HCT116 (cell line): ENCODE measurements around the gene P2RX3. TPM values are rescaled to one million over a fixed set of nuclear protein-coding genes. Genes with fewer than 3 reads are reported as not detected.

Experiments used
- ATAC-seq: fragments of 200-7000 bp; cut with Tn5 transposase; 2 replicates; pipeline ENCODE4 v1.9.1; 2020; ENCODE audit warnings: mild to moderate bottlenecking, moderate library complexity
- BruUV-seq: library from RNA; stranded (reverse); fragments of 400-500 nt; replicated peaks from 2 replicates; lab custom pipeline; 2021; lab: Mats Ljungman, UMichigan
- CTCF ChIA-PET: fragments of 300-600 bp; sonication (Branson Sonifier 250); formaldehyde crosslinking; loops from one replicate; lab custom pipeline; 2021; ENCODE audit warnings: antibody characterized with exemption; lab: Charles Lee
- POLR2A ChIA-PET: fragments of 300-600, 350-600 bp; sonication (Branson Sonifier 250); formaldehyde crosslinking; loops from one replicate; lab custom pipeline; 2021; ENCODE audit warnings: antibody characterized with exemption; lab: Charles Lee
- RAD21 ChIA-PET, 2 experiments: fragments of 300-600 bp; sonication (Branson Sonifier 250); formaldehyde crosslinking; loops; one replicate each; lab custom pipeline; 2023; ENCODE audit warnings: low total read pairs in 2 of 2; ENCODE audit not compliant: uncharacterized antibody in 2 of 2, unreplicated experiment in 2 of 2, low non-redundant PET in 1 of 2; lab: Charles Lee
- DNase-seq: peaks from one replicate; pipeline ENCODE4 v3.0.0-alpha.2; 2010; ENCODE audit warnings: low read depth, low spot score
- H2AFZ ChIP-seq: fragments of 200-600 bp; shearing (Covaris generic), sonication (generic); 2 replicates; pipeline ENCODE4 v1.6.1; 2017; ENCODE audit warnings: low read depth, mixed run types, mixed read lengths, antibody characterized with exemption, low read length; ENCODE audit not compliant: poor library complexity, severe bottlenecking
- H3K27ac ChIP-seq: 2 replicates; pipeline ENCODE4 v1.5.1; 2012; ENCODE audit warnings: low read depth, low read length
- H3K27me3 ChIP-seq: fragments of 200-600 bp; sonication (generic); 2 replicates; pipeline ENCODE4 v1.6.1; 2016; ENCODE audit warnings: mixed run types, low read length, mixed read lengths; ENCODE audit not compliant: insufficient read depth
- H3K36me3 ChIP-seq, 2 experiments: fragments of 200-500 bp in 1 of 2; fragments of 200-600 bp in 1 of 2; sonication (Bioruptor generic) in 1 of 2; sonication (generic) in 1 of 2; 2 replicates each; pipeline versions ENCODE4 v1.5.1 to v1.6.1; 2014 to 2016; ENCODE audit warnings: low read length in 2 of 2, inconsistent platforms in 1 of 2, mixed read lengths in 1 of 2, mixed run types in 1 of 2; ENCODE audit not compliant: insufficient read depth in 2 of 2, control insufficient read depth in 1 of 2
- H3K4me1 ChIP-seq, 2 experiments: fragments of 200-600 bp in 1 of 2; sonication (generic) in 1 of 2; 2 replicates each; pipeline versions ENCODE4 v1.5.1 to v1.6.1; 2012 to 2017; ENCODE audit warnings: low read length in 2 of 2, inconsistent platforms in 1 of 2, mild to moderate bottlenecking in 1 of 2, mixed read lengths in 1 of 2, mixed run types in 1 of 2, moderate library complexity in 1 of 2; ENCODE audit not compliant: insufficient read depth in 2 of 2, control insufficient read depth in 1 of 2
- H3K4me2 ChIP-seq: fragments of 200-600 bp; sonication (generic); 2 replicates; pipeline ENCODE4 v1.6.1; 2017; ENCODE audit warnings: mixed run types, low read length, mixed read lengths
- H3K4me3 ChIP-seq, 2 experiments: fragments of 200-600 bp in 1 of 2; sonication (generic) in 1 of 2; replicated peaks in 1 of 2; 2 replicates each; pipeline ENCODE4 v1.5.1; 2011 to 2016; ENCODE audit warnings: low read length in 2 of 2, control low read depth in 1 of 2, low read depth in 1 of 2, mild to moderate bottlenecking in 1 of 2, mixed read lengths in 1 of 2, mixed run types in 1 of 2
- H3K79me2 ChIP-seq: fragments of 200-600 bp; sonication (generic); 2 replicates; pipeline ENCODE4 v1.6.1; 2017; ENCODE audit warnings: mild to moderate bottlenecking, mixed run types, low read length, moderate library complexity, mixed read lengths; ENCODE audit not compliant: insufficient read depth
- H3K9ac ChIP-seq: fragments of 200-600 bp; sonication (generic); 2 replicates; pipeline ENCODE4 v1.6.1; 2016; ENCODE audit warnings: low read length, mixed read lengths
- H3K9me2 ChIP-seq: fragments of 200-600 bp; sonication (generic), shearing (Covaris generic); 2 replicates; pipeline ENCODE4 v1.6.1; 2017; ENCODE audit warnings: mixed run types, mild to moderate bottlenecking, moderate library complexity; ENCODE audit not compliant: insufficient read depth
- H3K9me3 ChIP-seq, 2 experiments: fragments of 200-500 bp in 1 of 2; fragments of 200-600 bp in 1 of 2; sonication (Bioruptor generic) in 1 of 2; sonication (generic) in 1 of 2; 2 replicates each; pipeline ENCODE4 v1.6.1; 2014 to 2017; ENCODE audit warnings: low read length in 2 of 2, mixed read lengths in 2 of 2, inconsistent platforms in 1 of 2, low read depth in 1 of 2, mild to moderate bottlenecking in 1 of 2, mixed run types in 1 of 2, moderate library complexity in 1 of 2; ENCODE audit not compliant: control insufficient read depth in 1 of 2, insufficient read depth in 1 of 2
- H4K20me1 ChIP-seq: fragments of 200-600 bp; sonication (generic), shearing (Covaris generic); 2 replicates; pipeline ENCODE4 v1.6.1; 2017; ENCODE audit warnings: mixed run types, mild to moderate bottlenecking, moderate library complexity; ENCODE audit not compliant: insufficient read depth
- CBX3 ChIP-seq: IDR thresholded peaks from 2 replicates; pipeline ENCODE4 v1.6.1; 2012; ENCODE audit warnings: low read depth
- CEBPB ChIP-seq: IDR thresholded peaks from 2 replicates; pipeline ENCODE4 v1.6.1; 2012; ENCODE audit warnings: low read depth
- ELF1 ChIP-seq: IDR thresholded peaks from 2 replicates; pipeline ENCODE4 v1.6.1; 2012; ENCODE audit warnings: low read depth, borderline replicate concordance
- EZH2phosphoT487 ChIP-seq: fragments of 200-600 bp; IDR thresholded peaks from 2 replicates; pipeline ENCODE4 v1.6.1; 2018; ENCODE audit warnings: antibody characterized with exemption, borderline replicate concordance
- FOSL1 ChIP-seq: IDR thresholded peaks from 2 replicates; pipeline ENCODE4 v1.6.1; 2012; ENCODE audit warnings: low read depth
- POLR2A ChIP-seq: IDR thresholded peaks from 2 replicates; pipeline ENCODE4 v1.7.0; 2011; ENCODE audit warnings: borderline replicate concordance; ENCODE audit not compliant: insufficient read depth, insufficient read length; ENCODE audit errors: extremely low read depth
- RAD21 ChIP-seq: IDR thresholded peaks from 2 replicates; pipeline ENCODE4 v1.6.1; 2012; ENCODE audit warnings: low read depth, mild to moderate bottlenecking
- SIN3A ChIP-seq: IDR thresholded peaks from 2 replicates; pipeline ENCODE4 v1.6.1; 2012; ENCODE audit warnings: low read depth
- SRF ChIP-seq: IDR thresholded peaks from 2 replicates; pipeline ENCODE4 v1.6.1; 2012; ENCODE audit warnings: low read depth
- TCF7L2 ChIP-seq: IDR thresholded peaks from 2 replicates; pipeline ENCODE4 v1.7.0; 2011; ENCODE audit warnings: borderline replicate concordance, inconsistent platforms; ENCODE audit not compliant: insufficient read depth, insufficient read length; ENCODE audit errors: extremely low read depth
- YY1 ChIP-seq: IDR thresholded peaks from 2 replicates; pipeline ENCODE4 v1.6.1; 2011; ENCODE audit warnings: low read length, low read depth, moderate library complexity, mild to moderate bottlenecking; ENCODE audit not compliant: insufficient replicate concordance; ENCODE audit errors: extremely low read depth
- ZBTB33 ChIP-seq: IDR thresholded peaks from 2 replicates; pipeline ENCODE4 v1.6.1; 2011; ENCODE audit warnings: mild to moderate bottlenecking, low read length, moderate library complexity; ENCODE audit not compliant: insufficient replicate concordance; ENCODE audit errors: extremely low read depth
- ZFX ChIP-seq: fragments of 450-650 bp; IDR thresholded peaks from 2 replicates; pipeline ENCODE4 v1.6.1; 2017
- intact Hi-C: fragments of 100-400 bp; cut with micrococcal nuclease; formaldehyde crosslinking; loops from 2 replicates; pipeline ENCODE4 v1.10.0; 2022
- total RNA-seq: library from RNA; stranded (reverse); gene quantifications from one replicate; pipeline ENCODE4 v1.2.1, GENCODE V29; 2021; ENCODE audit not compliant: unreplicated experiment

Gene P2RX3
- total RNA-seq, 1 experiment from 2014 or later: not detected

GRCh38 chr11:57377107-57377506 is 39.0 kb downstream of the P2RX3 start:
- TF ChIP-seq EZH2phosphoT487: no peak
- TF ChIP-seq TCF7L2: no peak
- TF ChIP-seq POLR2A: no peak
- no peak for TF ChIP-seq FOSL1
- no peak for TF ChIP-seq ZFX
- TF ChIP-seq SRF: no peak
- TF ChIP-seq CEBPB: no peak
- no peak for TF ChIP-seq CBX3
- no peak for TF ChIP-seq ELF1
- TF ChIP-seq SIN3A: no peak
- TF ChIP-seq RAD21: no peak
- CTCF ChIA-PET: no interaction called here

GRCh38 chr11:57378186-57378585 is 40.0 kb downstream of the P2RX3 start:
- DNase-seq: no peak
- ChIA-PET POLR2A (no interaction called here), RAD21 (no interaction called here), CTCF (no interaction called here)
- Histone ChIP-seq H3K4me1 (no peaks in the 10 kb centered on the region), H3K9me3 (no peaks in the 10 kb centered on the region), H3K27me3 (peaks cover 27% of the 10 kb centered on the region), H3K4me3 (no peak overlapping the region), H2AFZ (no peak overlapping the region), H3K27ac (no peak overlapping the region), H4K20me1 (no peaks in the 10 kb centered on the region), H3K4me2 (no peak overlapping the region), H3K36me3 (no peaks in the 10 kb centered on the region), H3K79me2 (no peaks in the 10 kb centered on the region), H3K9ac (no peak overlapping the region), H3K9me2 (no peaks in the 10 kb centered on the region)
- no peak for TF ChIP-seq YY1
- TF ChIP-seq EZH2phosphoT487: no peak
- TF ChIP-seq ZBTB33: no peak
- no peak for TF ChIP-seq SIN3A
- ATAC-seq: no peak
- intact Hi-C loops: no loop called here
- BruUV-seq: no TSS peak

More at GRCh38 chr11:57377107-57377506, 39.0 kb downstream of the P2RX3 start:
- Histone ChIP-seq H3K27ac (no peak overlapping the region), H3K4me2 (no peak overlapping the region), H3K9me2 (no peaks in the 10 kb centered on the region), H3K36me3 (no peaks in the 10 kb centered on the region), H3K9me3 (no peaks in the 10 kb centered on the region), H3K4me3 (no peak overlapping the region), H3K9ac (no peak overlapping the region), H4K20me1 (no peaks in the 10 kb centered on the region), H3K27me3 (peaks cover 27% of the 10 kb centered on the region), H2AFZ (no peak overlapping the region), H3K4me1 (no peaks in the 10 kb centered on the region), H3K79me2 (no peaks in the 10 kb centered on the region)
- no TSS peak for BruUV-seq
- RAD21 ChIA-PET: no interaction called here
- intact Hi-C loops: no loop called here
- POLR2A ChIA-PET: no interaction called here
- ATAC-seq: no peak
- no peak for DNase-seq
